Common myeloid progenitor, CD34-positive (primary cell): ENCODE measurements around the gene CIT.
"Not testable (repeated sequence)": the region's sequence is repeated elsewhere in the genome, so short reads cannot be mapped to it uniquely, and the experiment has no call there.

ENCODE experiments used
- CTCF ChIA-PET: fragments of 350-600 bp; sonication (Branson Sonifier 250); formaldehyde crosslinking; loops from one replicate; lab custom pipeline; 2021; ENCODE audit warnings: antibody characterized with exemption; lab: Charles Lee
- POLR2A ChIA-PET: fragments of 350-600 bp; sonication (Branson Sonifier 250); formaldehyde crosslinking; loops from one replicate; lab custom pipeline; 2021; ENCODE audit warnings: antibody characterized with exemption; lab: Charles Lee
- DNase-seq, 3 donors: peaks; one replicate each; pipeline versions ENCODE4 v3.0.0 to v3.0.0-alpha.2; 2013
- H3K27ac ChIP-seq, 2 experiments: 1 replicate in 1 of 2; 2 replicates in 1 of 2; pipeline ENCODE4 v1.7.0; 2013; ENCODE audit warnings: inconsistent platforms in 2 of 2, low read length in 2 of 2, mild to moderate bottlenecking in 2 of 2, low read depth in 1 of 2, moderate library complexity in 1 of 2; ENCODE audit not compliant: severe bottlenecking in 2 of 2, insufficient read depth in 1 of 2, poor library complexity in 1 of 2
- H3K27me3 ChIP-seq, 5 experiments: replicated peaks in 2 of 5; 1 replicate in 3 of 5; 2 replicates in 2 of 5; pipeline versions ENCODE4 v1.6.1 to v1.7.0; 2013; ENCODE audit warnings: low read length in 4 of 5, mild to moderate bottlenecking in 2 of 5, moderate library complexity in 2 of 5, inconsistent platforms in 1 of 5; ENCODE audit not compliant: insufficient read depth in 5 of 5, control insufficient read depth in 4 of 5
- H3K36me3 ChIP-seq, 4 experiments: 1 replicate in 2 of 4; 2 replicates in 2 of 4; pipeline versions ENCODE4 v1.6.1 to v1.7.0; 2013; ENCODE audit warnings: low read length in 3 of 4, control low read depth in 1 of 4, mild to moderate bottlenecking in 1 of 4; ENCODE audit not compliant: control insufficient read depth in 4 of 4, insufficient read depth in 4 of 4
- H3K4me1 ChIP-seq, 4 experiments: 1 replicate in 3 of 4; 2 replicates in 1 of 4; pipeline versions ENCODE4 v1.6.1 to v1.7.1; 2013; ENCODE audit warnings: low read length in 3 of 4, mild to moderate bottlenecking in 3 of 4, control low read depth in 1 of 4, inconsistent platforms in 1 of 4, moderate library complexity in 1 of 4; ENCODE audit not compliant: control insufficient read depth in 4 of 4, insufficient read depth in 4 of 4; ENCODE audit errors: control extremely low read depth in 1 of 4
- H3K4me3 ChIP-seq, 7 experiments: 1 replicate in 4 of 7; 2 replicates in 3 of 7; pipeline versions ENCODE4 v1.5.1 to v1.7.0; 2013; ENCODE audit warnings: mild to moderate bottlenecking in 7 of 7, low read length in 6 of 7, moderate library complexity in 6 of 7, inconsistent platforms in 2 of 7, low read depth in 2 of 7, control low read depth in 1 of 7; ENCODE audit not compliant: insufficient read depth in 4 of 7, control insufficient read depth in 1 of 7; ENCODE audit errors: extremely low read depth in 1 of 7
- H3K9me3 ChIP-seq, 5 experiments: 1 replicate in 4 of 5; 2 replicates in 1 of 5; pipeline versions ENCODE4 v1.6.1 to v1.7.1; 2013; ENCODE audit warnings: low read length in 4 of 5, mild to moderate bottlenecking in 2 of 5, inconsistent platforms in 1 of 5, low read depth in 1 of 5, moderate library complexity in 1 of 5; ENCODE audit not compliant: control insufficient read depth in 4 of 5, insufficient read depth in 2 of 5; ENCODE audit errors: control extremely low read depth in 1 of 5
- WGBS: methylation state at CpG from one replicate; pipeline ENCODE4 v1.1.5; 2013; ENCODE audit not compliant: insufficient coverage; 5-methylcytosine and 5-hydroxymethylcytosine counted together

The CIT gene

DNA sequence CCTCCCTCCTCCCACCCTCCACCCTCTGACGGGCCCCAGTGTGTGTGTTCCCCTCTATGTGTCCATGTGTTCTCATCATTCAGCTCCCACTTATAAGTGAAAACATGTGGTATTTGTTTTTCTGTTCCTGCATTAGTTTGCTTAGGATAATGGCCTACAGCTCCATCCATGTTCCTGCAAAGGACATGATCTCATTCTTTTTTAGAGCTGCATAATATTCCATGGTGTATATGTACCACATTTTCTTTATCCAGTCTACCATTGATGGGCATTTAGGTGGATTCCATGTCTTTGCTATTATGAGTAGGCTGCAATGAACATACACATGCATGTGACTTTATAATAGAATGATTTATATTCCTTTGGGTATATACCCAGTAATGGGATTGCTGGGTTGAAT is 170.7 kb downstream of the CIT start:
- CTCF ChIA-PET: not testable (repeated sequence)

DNA sequence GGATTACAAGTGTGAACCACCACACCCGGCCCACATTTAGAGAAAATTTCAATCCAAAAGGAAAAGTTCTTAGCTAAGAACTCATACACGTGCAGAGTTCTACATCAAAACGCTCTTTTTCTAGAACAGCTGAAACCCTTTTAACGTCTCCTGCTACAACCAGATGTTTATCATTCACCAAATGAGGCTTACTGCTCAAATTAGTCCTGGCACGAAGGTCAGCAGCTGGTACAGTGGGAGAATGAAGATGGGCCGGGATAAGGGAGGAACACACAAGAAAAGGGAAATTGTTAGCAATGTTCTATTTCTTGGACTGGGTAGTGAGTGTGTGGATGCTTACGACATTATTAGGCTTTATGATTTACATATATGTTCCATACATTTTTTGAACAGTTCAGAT is 171.9 kb downstream of the CIT start:
- H3K27ac ChIP-seq: no peak overlapping the region
- no peaks in the 10 kb centered on the region for H3K9me3 ChIP-seq
- no peaks in the 10 kb centered on the region for H3K4me1 ChIP-seq
- H3K36me3 ChIP-seq: peaks cover 0 to 49% (median 27%) of the 10 kb centered on the region in 4 experiments
- WGBS: 98% methylated on average over 6 of the region's 7 CpGs
- POLR2A ChIA-PET: no interaction called here
- no peaks in the 10 kb centered on the region for H3K27me3 ChIP-seq
- no peak for DNase-seq
- no peak overlapping the region for H3K4me3 ChIP-seq
- CTCF ChIA-PET: no interaction called here

More for the DNA sequence above, 170.7 kb downstream of the CIT start:
- no CpG with 5 or more reads among the region's 1 CpG for whole genome bisulfite sequencing
- H3K27me3 ChIP-seq, H3K9me3 ChIP-seq, H3K4me3 ChIP-seq, H3K4me1 ChIP-seq, DNase-seq, H3K27ac ChIP-seq, POLR2A ChIA-PET: not testable (repeated sequence)
- H3K36me3 ChIP-seq: peaks cover 0 to 53% (median 30%) of the 10 kb centered on the region in 4 experiments

DNA sequence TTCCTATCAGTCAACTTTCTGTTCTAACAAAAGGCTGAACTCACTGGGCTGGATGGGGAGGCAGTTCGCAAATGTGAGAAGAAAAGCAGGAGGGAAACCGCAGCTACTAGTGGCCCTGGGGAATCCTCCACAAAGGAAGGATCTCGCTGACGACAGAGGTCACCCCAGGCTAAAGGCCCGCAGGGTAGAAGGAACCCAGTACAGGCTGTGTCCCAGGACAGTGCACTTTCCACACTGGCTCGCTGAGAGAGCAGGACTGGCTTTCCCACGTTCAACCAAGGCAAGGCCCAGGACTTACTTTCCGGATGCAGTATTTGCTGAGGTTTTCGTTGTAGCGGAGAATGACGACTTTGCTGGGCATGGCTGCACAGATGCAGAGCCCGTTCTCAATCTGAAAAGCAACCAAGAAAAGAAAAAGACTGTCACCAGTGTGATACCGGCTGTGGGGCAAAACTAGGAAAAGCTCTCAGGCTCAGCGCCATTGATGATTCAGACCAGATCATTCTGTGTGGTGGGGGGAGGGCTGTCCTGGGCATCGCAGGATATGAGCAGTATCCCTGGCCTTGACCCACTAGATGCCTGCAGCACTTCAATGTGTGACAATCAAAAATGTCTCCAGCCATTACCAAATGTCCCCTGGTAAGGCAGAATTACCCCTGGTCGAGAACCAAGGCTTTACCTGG is 172.9 kb downstream of the CIT start:
- no peak overlapping the region for H3K4me3 ChIP-seq
- H3K36me3 ChIP-seq: peaks cover 2 to 50% (median 29%) of the 10 kb centered on the region in 4 experiments
- DNase-seq: no peak
- POLR2A ChIA-PET: no interaction called here
- 97% methylated on average over 15 of the region's 16 CpGs for WGBS
- H3K4me1 ChIP-seq: no peaks in the 10 kb centered on the region
- CTCF ChIA-PET: no interaction called here
- no peaks in the 10 kb centered on the region for H3K9me3 ChIP-seq
- H3K27me3 ChIP-seq: no peaks in the 10 kb centered on the region
- no peak overlapping the region for H3K27ac ChIP-seq

DNA sequence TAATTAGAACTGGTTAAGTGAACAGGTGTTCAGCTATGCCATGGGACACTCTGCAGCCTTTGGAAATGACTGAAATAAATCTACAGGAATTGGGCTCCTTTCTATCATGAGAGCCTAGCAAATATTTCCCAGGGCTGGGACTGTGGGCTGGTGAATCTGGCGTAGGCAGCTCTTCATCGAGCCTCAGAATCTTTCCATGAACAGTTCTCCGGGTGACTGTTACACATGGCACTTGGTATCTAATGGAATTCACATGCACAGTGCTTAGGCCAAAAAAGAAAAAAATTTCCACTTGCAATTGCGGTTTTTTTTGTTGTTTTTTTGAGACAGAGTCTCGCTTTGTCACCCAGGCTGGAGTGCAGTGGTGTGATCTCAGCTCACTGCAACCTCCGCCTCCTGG is 177.0 kb downstream of the CIT start:
- 98% methylated on average over 3 of the region's 6 CpGs for WGBS
- no peak for DNase-seq
- Histone ChIP-seq H3K27ac (no peak overlapping the region), H3K9me3 (no peaks in the 10 kb centered on the region), H3K4me1 (no peaks in the 10 kb centered on the region), H3K4me3 (no peak overlapping the region), H3K27me3 (no peaks in the 10 kb centered on the region), H3K36me3 (peaks cover 2 to 53% (median 25%) of the 10 kb centered on the region in 4 experiments)
- ChIA-PET CTCF (interaction anchor here (0.8 to 1.4 kb wide), 4 partner anchors 11 to 41 kb away, joined by 3 to 4 read pairs (median 3); no protein-coding TSS in a partner anchor), POLR2A (no interaction called here)

DNA sequence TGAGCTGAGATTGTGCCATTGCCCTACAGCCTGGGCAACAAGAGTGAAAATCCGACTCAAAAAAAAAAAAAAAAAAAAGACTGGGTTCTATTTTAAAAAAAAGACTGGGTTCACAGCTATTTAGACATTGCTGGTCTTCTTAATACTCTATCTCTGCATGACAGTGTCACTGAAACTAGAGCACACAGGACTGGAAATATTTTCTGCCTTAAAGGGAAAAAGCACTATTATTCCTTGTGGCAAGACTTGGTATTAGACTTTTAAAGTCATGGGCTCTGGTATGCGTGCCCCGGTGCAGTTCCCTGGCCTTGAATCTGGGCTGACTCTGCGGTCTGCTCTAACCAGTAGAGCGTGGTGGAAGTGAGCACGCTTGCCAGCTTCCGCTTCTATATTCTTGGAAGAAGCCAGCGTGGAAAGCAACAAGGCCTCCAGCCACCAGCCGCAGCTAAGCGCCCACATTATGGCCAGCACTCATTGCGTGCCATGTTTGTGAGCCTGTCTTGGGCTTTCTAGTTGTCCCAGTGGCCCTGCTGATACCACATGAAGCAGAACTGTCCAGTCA is 177.8 kb downstream of the CIT start:
- H3K27ac ChIP-seq: no peak overlapping the region
- no peaks in the 10 kb centered on the region for H3K27me3 ChIP-seq
- H3K4me1 ChIP-seq: no peaks in the 10 kb centered on the region
- 95% methylated on average over 7 of the region's 11 CpGs for WGBS
- no peak for DNase-seq
- H3K9me3 ChIP-seq: no peaks in the 10 kb centered on the region
- H3K36me3 ChIP-seq: peaks cover 2 to 50% (median 24%) of the 10 kb centered on the region in 4 experiments
- H3K4me3 ChIP-seq: no peak overlapping the region
- CTCF ChIA-PET: interaction anchor here (0.6 to 1.3 kb wide), 3 partner anchors 19 to 35 kb away, joined by 3 read pairs; no protein-coding TSS in a partner anchor
- POLR2A ChIA-PET: no interaction called here

DNA sequence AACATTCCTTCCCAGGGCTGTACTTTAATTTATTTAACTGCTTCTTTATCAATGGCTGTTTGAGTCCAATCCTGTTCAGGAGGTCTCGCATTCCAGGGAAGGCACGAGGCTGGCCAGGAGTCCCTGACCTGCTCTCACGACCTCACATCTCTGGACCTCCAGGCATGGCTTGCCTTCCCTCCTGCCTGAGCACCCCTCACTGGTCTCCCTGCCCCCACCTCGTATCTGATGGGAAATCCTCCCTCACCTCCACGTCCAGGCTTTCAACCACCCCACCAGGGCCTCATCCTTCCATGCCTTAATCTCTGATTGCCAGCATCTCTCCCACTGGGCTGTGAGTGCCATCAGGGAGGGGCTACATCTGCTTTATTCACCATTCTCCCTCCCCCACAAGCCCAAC is 180.2 kb downstream of the CIT start:
- no peaks in the 10 kb centered on the region for H3K4me1 ChIP-seq
- no peak overlapping the region for H3K27ac ChIP-seq
- no peaks in the 10 kb centered on the region for H3K27me3 ChIP-seq
- no peak for DNase-seq
- no peaks in the 10 kb centered on the region for H3K9me3 ChIP-seq
- ChIA-PET POLR2A (interaction anchor here (0.6 kb wide), 1 partner anchor 361 kb away, joined by 3 read pairs; no protein-coding TSS in a partner anchor), CTCF (no interaction called here)
- WGBS: 100% methylated on average over 5 of the region's 5 CpGs
- peaks cover 2 to 44% (median 21%) of the 10 kb centered on the region in 4 experiments for H3K36me3 ChIP-seq
- H3K4me3 ChIP-seq: no peak overlapping the region

DNA sequence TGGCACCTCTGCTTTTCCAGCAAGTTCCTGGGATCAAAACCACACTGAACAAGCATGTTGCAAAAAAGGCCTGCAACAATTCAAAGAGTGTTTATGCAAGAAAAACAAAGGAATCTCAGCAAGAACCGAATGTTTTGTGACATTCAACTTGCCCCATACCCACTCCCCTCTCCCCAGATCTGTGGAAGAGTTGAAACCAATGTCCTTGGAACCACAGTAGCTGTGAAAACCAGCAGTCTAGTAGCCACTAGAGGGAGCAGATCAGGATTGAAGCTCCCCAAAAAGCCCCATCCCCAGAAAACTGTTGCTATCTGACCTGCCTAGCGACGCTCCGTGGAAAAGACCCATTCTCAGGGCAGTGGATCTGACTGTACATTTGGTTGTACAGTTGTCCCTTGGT is 182.1 kb downstream of the CIT start:
- Histone ChIP-seq H3K4me1 (no peaks in the 10 kb centered on the region), H3K27ac (no peak overlapping the region), H3K27me3 (no peaks in the 10 kb centered on the region), H3K4me3 (no peak overlapping the region), H3K36me3 (peaks cover under 1 to 43% (median 16%) of the 10 kb centered on the region in 4 experiments), H3K9me3 (no peaks in the 10 kb centered on the region)
- ChIA-PET CTCF (interaction anchor here (0.8 to 1.8 kb wide), 2 partner anchors 13 to 29 kb away, joined by 4 to 7 read pairs; no protein-coding TSS in a partner anchor), POLR2A (no interaction called here)
- DNase-seq: peak in 1 of 3 donors; percentile 4
- WGBS: no CpG with 5 or more reads among the region's 4 CpGs
